Glomerular visceral epithelial cell (primary cell): ENCODE results near the gene ITGB7.

Experiments used
- DNase-seq: peaks from one replicate; pipeline ENCODE4 v3.0.0-alpha.2; 2016; ENCODE audit errors: extremely low spot score

ITGB7 gene

GRCh38 chr12:53207042-53207441 is at the start of gene ITGB7:
TSS of gene ITGB7 (minus strand) at chr12:53207251. CDS start at chr12:53200443, 6,808 bp downstream.
- DNase-seq: no peak

- DNase-seq: no peak
Observed at GRCh38 chr12:53255996-53256395, 48.9 kb upstream of the ITGB7 start.

DNA sequence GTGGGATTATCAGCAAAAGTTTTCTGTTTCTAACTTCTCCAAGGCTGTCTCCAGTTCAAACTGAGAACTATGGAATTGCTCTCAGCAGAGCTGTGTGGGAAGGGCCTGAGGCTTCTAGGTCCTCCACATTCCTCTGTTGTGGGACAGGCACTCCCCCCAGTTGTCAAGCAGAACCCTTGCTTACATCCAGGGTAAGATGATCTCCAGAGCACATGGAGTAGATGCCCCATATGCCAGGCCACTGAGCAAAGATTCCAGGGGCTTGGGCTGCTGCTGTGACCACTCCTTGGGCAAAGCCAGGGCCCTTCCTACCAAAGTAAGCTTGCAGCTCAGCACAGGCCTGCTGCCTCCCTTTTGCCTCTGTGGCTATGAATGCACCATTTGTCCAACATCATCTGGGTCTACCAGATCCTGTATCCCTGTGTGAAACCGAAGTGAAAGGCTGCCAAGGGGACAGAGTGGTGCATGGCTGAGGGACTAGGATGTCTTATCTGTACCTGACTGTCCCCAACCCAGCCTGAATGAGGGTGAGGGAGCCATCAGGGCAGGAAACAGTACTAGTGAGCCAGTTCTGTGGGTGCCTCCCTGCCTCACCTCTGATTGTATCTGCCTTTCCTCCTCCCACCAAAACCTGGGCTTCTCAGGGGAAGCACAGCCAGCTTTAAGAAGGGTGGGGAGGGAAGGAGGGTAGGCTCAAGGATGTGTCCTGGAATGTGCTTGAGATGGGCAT is 47.9 kb upstream of the ITGB7 start:
- DNase-seq: no peak

GRCh38 chr12:53253298-53253697 is 46.2 kb upstream of the ITGB7 start:
- no peak for DNase-seq

- peak; percentile 12 for DNase-seq
Observed at GRCh38 chr12:53252349-53252916, 45.4 kb upstream of the ITGB7 start.

- peak; percentile 82 for DNase-seq
Observed at GRCh38 chr12:53251477-53252348, 44.7 kb upstream of the ITGB7 start.

- DNase-seq: no peak
Observed at GRCh38 chr12:53245286-53245685, 38.2 kb upstream of the ITGB7 start.

GRCh38 chr12:53244337-53244736 is 37.3 kb upstream of the ITGB7 start:
- no peak for DNase-seq

GRCh38 chr12:53241623-53242412 is 34.8 kb upstream of the ITGB7 start:
- DNase-seq: no peak

DNA sequence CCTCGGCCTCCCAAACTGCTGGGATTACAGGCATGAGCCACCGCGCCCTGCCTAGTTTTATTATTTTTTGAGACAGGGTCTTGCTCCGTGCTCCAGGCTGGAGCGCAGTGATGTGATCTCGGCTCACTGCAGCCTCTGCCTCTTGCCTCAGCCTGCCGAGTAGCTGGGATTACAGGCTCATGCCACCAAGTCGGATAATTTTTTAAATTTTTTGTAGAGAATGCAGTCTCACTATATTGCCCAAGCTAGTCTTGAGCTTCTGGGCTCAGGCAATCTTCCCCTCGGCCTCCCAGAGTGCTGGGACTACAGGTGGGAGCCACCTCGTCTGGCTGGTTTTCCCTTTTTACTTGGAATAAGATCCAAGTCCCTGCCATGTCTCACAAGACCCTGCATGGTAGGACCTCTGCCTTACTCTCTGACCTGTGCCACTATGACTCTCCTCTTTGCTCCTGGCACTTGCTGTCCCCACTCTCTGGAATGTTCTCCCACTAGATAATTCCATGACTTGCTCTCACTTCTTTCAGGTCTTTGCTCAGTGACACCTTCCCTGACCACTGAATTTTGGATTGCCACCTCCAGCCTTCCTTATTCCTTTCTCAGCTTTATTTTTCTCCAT is 32.7 kb upstream of the ITGB7 start:
- DNase-seq: no peak

DNA sequence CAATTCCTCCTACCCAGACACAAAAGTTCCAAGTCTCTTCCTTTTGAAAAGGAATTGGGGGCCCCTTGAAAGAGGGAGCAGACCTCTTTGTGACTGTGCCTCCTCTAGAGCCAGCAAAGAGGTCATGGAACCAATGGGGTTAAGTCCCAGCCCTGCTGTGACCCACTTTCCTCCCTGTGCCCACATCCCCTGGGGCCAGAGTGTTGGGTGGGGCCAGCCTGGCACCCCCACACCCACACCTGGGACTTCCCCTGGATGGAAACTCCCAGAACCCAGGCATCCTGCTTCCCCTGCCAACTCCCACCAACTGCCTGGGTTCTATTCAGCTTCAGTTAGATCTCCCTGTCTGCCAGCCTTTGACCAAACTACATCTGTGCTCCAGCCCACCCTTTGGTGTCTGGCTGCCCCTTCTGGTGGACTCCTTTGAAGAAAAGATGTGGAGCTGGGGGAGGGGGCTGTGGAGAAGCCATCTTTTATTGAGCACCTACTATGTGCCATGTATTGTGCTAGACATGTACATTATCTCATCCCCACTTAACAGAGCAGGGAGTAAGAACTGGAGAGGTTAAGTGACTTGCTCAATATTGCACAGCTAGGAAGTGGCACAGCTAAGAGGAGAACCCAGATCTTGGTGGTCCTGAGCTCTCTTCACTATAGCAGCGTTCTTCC is 29.5 kb upstream of the ITGB7 start:
- no peak for DNase-seq

- no peak for DNase-seq
Observed at GRCh38 chr12:53235742-53236442, 28.8 kb upstream of the ITGB7 start.

- DNase-seq: no peak
Observed at GRCh38 chr12:53235164-53235563, 28.1 kb upstream of the ITGB7 start.

DNA sequence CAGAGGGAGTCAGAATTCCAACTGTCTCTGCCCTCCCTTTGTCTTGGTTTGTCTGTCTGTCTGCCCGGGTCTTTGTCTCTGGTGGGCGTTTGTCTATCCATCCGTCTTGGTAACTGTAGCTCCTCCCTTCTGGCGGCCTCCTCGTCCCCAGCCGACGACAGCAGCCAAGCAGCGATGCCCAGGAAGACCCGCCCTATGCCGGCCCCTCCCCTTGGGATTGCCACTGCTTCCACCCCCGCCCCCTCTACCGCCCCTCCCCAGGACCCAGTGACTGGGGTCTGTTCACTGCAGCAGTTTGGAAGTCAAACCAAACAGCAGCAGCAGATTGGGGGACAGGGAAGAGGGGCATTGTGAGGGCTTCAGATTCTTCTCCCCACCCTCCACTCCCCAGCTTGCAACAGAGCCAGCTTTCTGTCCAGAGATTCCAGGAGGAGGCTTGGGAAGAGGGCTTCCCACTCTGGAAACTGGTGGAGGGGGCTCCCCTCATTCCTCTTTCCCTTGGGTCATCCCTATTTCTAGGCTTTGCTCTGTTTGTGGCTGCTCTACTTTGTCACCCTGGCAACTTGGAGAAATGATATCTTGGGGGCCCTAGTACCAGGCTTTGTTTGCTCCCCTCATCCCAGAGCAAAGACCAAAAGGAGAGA is 27.3 kb upstream of the ITGB7 start:
- no peak for DNase-seq

GRCh38 chr12:53233671-53234121 is 26.6 kb upstream of the ITGB7 start:
- no peak for DNase-seq

GRCh38 chr12:53232646-53233461 is 25.8 kb upstream of the ITGB7 start:
- DNase-seq: no peak

DNA sequence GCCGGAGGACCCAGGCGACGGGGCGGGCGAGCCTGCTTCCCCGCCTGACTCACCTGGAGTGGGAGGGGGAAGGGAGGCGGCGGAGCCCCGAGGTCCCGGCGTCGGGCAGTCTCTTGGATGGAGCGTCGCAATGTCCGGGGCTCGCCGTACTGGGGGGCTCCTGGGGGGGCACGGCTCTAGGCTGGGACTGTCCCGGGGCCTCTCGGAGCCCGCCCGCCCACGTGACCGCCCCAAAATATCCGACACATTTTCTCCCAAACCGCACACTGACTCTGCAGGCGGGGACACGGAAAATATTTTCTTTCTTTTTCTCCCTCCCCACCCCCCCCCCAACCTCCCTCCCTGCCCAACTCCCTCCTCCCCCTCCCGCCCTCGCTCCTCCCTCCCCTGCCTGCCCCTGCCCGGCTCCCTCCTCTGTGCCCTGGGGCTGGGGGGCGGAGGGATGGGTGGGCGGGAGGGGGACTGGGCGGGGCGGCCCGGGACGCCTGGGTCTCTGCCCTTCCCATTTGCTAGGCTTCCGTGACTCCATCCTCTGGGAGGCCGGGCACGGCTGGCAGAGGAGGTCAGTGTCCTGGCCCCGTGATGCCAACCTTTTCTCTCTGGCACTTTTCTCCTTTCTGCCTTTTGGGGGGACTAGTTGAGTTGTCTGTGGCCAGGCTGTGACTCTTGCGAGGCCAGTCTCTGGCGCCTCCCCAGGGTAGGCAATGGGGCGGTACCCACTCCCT is 25.0 kb upstream of the ITGB7 start, which contains the start of gene RARG:
RARG (minus strand) TSS at position 289 of the 725 bp plus-strand sequence. CDS start 4,664 bp downstream, outside the sequence.
- peak; percentile 83 for DNase-seq

DNA sequence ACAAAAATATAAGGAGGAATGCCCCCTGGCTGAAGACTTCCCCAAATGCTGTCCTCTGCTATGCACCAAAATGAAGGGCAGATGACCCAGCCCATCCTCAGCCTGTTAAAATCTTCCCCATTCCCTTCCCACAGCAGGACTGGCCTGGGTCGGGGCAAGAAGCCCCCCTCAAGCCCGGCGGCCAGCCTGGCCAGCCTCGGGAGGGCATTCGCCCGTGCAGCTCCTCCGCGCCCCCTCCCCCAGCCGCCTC is 24.5 kb upstream of the ITGB7 start:
- DNase-seq: no peak
